GM18498 (cell line): ENCODE measurements around the gene CYTIP.
A peak's percentile ranks its signal among the peaks of the same experiment; 100 is the strongest.

Experiments used
- ATAC-seq: cut with Tn5 transposase; IDR thresholded peaks from one replicate; pipeline ENCODE4 v1.9.1; 2021; ENCODE audit warnings: mild to moderate bottlenecking, moderate library complexity; ENCODE audit not compliant: unreplicated experiment

The CYTIP gene

GRCh38 chr2:157465554-157465953 is 21.7 kb upstream of the CYTIP start:
- ATAC-seq, result no peak

- no peak for ATAC-seq
Measured at GRCh38 chr2:157463002-157463401, 19.1 kb upstream of the CYTIP start.

DNA sequence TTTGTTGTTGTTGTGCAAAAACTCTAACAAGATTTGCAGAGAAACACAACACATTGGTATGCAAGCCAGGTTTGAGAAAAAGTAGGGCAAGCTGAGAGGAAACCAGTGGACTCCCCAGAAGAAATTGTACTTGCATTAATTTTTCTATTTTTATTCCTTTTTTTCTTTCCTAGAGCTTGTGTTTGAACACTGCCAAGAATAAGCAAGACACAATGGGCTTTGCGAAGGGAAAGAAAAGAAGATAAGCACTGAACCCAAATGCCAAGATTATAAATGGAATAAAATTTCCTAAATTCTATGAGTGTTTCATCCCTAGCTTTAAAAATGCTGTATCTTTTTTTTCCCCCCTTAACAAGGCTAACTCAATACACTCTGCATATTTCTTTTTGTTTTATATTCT is 17.0 kb upstream of the CYTIP start:
- ATAC-seq, result no peak

GRCh38 chr2:157460384-157460837 is 16.5 kb upstream of the CYTIP start:
- no peak for ATAC-seq

- no peak for ATAC-seq
Measured at GRCh38 chr2:157459486-157459885, 15.6 kb upstream of the CYTIP start.

- no peak for ATAC-seq
Measured at GRCh38 chr2:157447741-157448140, 3.9 kb upstream of the CYTIP start.

- no peak for ATAC-seq
Measured at GRCh38 chr2:157447031-157447430, 3.1 kb upstream of the CYTIP start.

DNA sequence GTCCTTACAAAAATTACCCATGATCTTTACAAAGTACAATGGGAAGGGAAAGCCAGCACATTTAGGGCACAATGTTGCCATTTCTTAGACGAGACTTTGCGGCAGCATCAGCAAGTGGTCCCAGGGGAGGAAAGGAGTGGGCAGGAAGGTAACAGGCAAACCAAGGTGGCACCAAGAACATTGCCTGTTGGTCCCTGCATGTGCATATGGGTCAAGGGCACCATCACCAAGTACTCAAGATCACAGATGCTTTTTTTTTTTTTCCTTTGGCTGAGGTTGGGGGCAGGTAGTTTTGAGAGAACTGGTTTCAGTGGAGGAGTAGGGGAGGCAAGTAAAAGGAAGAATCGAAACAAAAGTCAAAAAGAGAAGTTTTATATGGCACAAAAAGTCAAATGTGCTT is 752 bp upstream of the CYTIP start:
- peak; percentile 31 for ATAC-seq

DNA sequence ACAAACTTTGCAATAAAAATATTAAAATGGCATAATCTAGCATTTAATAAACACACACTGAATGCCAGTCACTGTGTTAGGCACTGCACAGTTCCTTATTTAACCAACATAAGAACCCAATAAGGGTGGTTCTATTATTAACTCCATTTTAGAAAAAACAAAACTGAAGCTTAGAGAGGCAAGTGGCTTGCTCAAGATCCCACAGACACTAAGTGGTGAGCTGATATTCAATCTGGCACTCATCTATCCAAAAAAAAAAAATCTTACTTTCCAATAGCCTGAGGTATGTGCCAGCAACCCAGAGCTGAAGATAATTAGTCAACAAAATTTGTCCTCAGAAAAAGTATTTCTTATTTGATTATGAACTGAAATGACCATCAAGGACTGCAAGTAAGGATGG is 799 bp downstream of the CYTIP start:
- no peak for ATAC-seq

DNA sequence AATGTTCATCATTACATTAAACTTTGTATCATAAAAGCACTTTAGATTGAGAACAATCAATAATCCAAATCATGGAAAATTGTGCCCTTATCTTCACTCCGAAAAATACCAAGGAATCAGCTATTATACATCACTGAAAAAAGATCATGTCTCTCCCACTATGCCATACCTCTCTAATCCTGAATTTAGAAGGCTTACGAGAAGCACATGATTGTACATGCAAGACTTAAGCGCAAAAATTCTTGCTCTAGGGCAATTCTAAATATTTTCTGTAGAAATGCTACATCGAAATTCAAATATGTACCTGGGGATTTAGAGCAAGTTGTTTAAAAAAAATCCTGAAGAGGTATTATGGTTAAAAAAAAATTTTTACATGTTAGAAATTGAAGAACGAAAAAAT is 1.3 kb downstream of the CYTIP start:
- no peak for ATAC-seq

DNA sequence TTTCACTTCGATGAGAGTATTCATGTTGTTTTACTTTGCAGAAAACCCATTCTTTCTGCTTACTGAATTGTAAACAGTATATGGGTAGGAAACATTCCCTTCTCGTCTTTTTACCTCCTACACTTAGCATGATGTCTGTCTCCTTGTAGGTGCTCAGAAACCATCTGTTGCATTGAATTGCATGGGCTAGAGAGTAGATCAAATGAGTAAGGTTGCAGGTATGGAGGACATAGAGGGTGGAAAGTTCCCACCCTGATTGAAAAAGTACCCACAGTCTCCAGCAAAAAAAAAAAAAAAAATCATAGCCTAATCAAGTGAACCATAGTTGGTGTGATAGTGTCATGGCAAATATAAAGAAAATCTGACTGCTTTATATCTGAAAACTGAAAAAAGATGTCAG is 1.7 kb downstream of the CYTIP start:
- ATAC-seq, result no peak

DNA sequence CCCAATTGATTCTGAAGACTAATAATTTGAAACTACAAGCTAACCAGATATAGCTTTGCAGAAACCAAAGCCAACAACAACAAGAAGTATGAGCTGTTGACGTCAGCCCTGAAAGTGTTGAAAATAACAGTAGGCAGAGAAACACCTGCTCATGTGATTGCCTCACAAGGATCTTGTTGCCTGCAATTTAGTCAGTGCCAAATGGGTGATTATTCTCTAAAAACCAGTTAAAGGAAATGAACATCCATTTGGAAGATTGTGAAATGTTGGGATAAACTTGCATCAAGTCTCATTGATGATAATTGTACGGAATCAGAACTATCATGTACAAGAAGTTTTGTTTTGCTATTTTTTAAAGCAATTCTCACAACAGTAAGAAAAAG is 2.8 kb downstream of the CYTIP start:
- ATAC-seq, result peak; percentile 44

GRCh38 chr2:157440404-157441071 is 3.4 kb downstream of the CYTIP start:
- ATAC-seq, result no peak

- peak; percentile 40 for ATAC-seq
Measured at GRCh38 chr2:157439824-157440186, 4.1 kb downstream of the CYTIP start.

- ATAC-seq, result peak; percentile 6
Measured at GRCh38 chr2:157438863-157439823, 4.7 kb downstream of the CYTIP start.

- no peak for ATAC-seq
Measured at GRCh38 chr2:157433394-157433793, 10.5 kb downstream of the CYTIP start.

DNA sequence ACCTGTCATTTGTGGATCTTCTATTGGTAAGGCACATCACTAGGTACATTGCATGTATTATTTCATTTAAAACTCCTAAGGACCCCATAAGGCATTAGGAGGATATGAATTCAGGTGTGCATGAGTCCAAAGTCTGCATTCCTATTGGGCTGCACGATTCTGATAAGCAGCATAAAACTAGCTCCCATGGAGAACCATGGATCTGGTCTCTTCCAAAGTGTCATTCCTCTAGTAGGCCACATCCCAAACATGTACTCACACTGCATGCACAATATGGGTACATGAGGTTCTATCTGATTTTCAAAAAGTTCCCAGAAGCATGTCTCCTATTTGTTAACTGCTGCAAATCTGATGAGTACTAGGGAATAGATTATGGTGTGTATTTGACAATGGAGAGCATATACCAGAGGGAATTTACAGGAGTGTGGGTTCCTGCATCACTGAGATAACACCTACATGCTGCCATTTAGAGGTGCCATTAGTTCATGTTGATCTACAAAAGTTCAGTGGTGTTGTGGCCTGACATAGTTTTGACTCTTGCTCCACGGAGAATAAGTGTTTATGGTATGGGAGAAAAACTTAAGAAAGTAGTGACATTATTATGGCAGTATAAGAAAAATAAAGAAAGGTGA is 11.3 kb downstream of the CYTIP start:
- ATAC-seq, result no peak

- no peak for ATAC-seq
Measured at GRCh38 chr2:157431176-157431575, 12.7 kb downstream of the CYTIP start.

- ATAC-seq, result no peak
Measured at GRCh38 chr2:157428500-157429175, 15.3 kb downstream of the CYTIP start.

DNA sequence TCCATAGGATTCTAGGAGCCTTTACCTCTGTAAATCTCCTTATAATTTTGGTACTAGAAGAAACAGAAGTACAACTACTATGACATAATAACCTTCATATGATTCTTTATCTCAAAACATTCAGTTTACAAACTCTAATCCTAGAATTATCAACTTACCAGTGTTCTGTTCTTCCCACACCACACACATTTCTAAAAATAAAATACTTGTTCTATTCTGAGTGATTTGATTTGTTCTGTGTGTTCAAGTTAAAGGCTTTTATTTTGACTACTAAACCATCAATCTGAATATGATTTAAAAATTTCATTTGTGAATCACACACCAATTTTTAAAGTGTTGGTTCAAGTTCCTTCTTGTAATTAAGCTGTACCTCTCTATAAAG is 16.0 kb downstream of the CYTIP start:
- ATAC-seq, result no peak
